ENCODE data around the gene FBF1. TPM values are rescaled to one million over a fixed set of nuclear protein-coding genes. Genes with fewer than 3 reads are reported as not detected.
A peak's percentile ranks its signal among the peaks of the same experiment; 100 is the strongest.
"Not testable (repeated sequence)": the region's sequence is repeated elsewhere in the genome, so short reads cannot be mapped to it uniquely, and the experiment has no call there.

FBF1 gene
- total RNA-seq = 18.5 TPM

GRCh38 chr17:75940727-75941441 lies at the start of gene FBF1:
FBF1 (minus strand) TSS chr17:75941042; CDS start chr17:75938149, 2,893 bp downstream.
- ATAC-seq (peak; percentile 99), DNase-seq (ENCODE audit: low spot score) (peak; percentile 94)
- intact Hi-C loops (cut with DNase I) = no loop called here

GRCh38 chr17:75987041-75987440 lies 46.2 kb upstream of the FBF1 start:
- intact Hi-C loops (cut with DNase I) = no loop called here
- ATAC-seq = no peak
- no peak for DNase-seq (ENCODE audit: low spot score)

GRCh38 chr17:75985986-75986385 lies 45.1 kb upstream of the FBF1 start:
- ATAC-seq = no peak
- no peak for DNase-seq (ENCODE audit: low spot score)
- intact Hi-C loops (cut with DNase I) = no loop called here

- intact Hi-C loops (cut with DNase I) = no loop called here
- ATAC-seq = no peak
- no peak for DNase-seq (ENCODE audit: low spot score)
These were observed 42.8 kb upstream of the FBF1 start for GRCh38 chr17:75983501-75984181.

- DNase-seq (ENCODE audit: low spot score) (no peak), ATAC-seq (no peak)
- intact Hi-C loops (cut with DNase I) = no loop called here
These were observed 40.3 kb upstream of the FBF1 start for GRCh38 chr17:75981019-75981615.

- DNase-seq (ENCODE audit: low spot score) (peak; percentile 46), ATAC-seq (peak; percentile 0)
- intact Hi-C loops (cut with DNase I) = no loop called here
These were observed 39.6 kb upstream of the FBF1 start for GRCh38 chr17:75980188-75981018.

GRCh38 chr17:75979705-75980187 lies 38.9 kb upstream of the FBF1 start:
- intact Hi-C loops (cut with DNase I) = no loop called here
- ATAC-seq (peak; percentile 43), DNase-seq (ENCODE audit: low spot score) (no peak)

- peak; percentile 98 for ATAC-seq
- intact Hi-C loops (cut with DNase I) = no loop called here
These were observed 38.3 kb upstream of the FBF1 start, which contains the start of the genes ACOX1 and TEN1 for GRCh38 chr17:75978938-75979704. ACOX1 (minus strand) TSS chr17:75979166; CDS start chr17:75979073, 93 bp downstream. TEN1 (plus strand) TSS chr17:75979240; CDS start chr17:75986193, 6,953 bp downstream.

GRCh38 chr17:75976175-75976848 lies 35.5 kb upstream of the FBF1 start:
- ATAC-seq = no peak
- intact Hi-C loops (cut with DNase I) = no loop called here
- no peak for DNase-seq (ENCODE audit: low spot score)

More at GRCh38 chr17:75978938-75979704, 38.3 kb upstream of the FBF1 start, which contains the start of the genes ACOX1 and TEN1:
- peak; percentile 99 for DNase-seq (ENCODE audit: low spot score)

GRCh38 chr17:75975757-75976174 lies 34.9 kb upstream of the FBF1 start:
- intact Hi-C loops (cut with DNase I) = no loop called here
- DNase-seq (ENCODE audit: low spot score) = no peak

GRCh38 chr17:75975187-75975586 lies 34.3 kb upstream of the FBF1 start:
- intact Hi-C loops (cut with DNase I); ATAC-seq: not testable (repeated sequence)
- peak; percentile 27 for DNase-seq (ENCODE audit: low spot score)

More at GRCh38 chr17:75975757-75976174, 34.9 kb upstream of the FBF1 start:
- no peak for ATAC-seq

- no peak for ATAC-seq
- intact Hi-C loops (cut with DNase I) = no loop called here
These were observed 29.8 kb upstream of the FBF1 start for GRCh38 chr17:75970626-75971025.

GRCh38 chr17:75970011-75970523 lies 29.2 kb upstream of the FBF1 start:
- ATAC-seq (no peak), DNase-seq (ENCODE audit: low spot score) (peak; percentile 18)
- intact Hi-C loops (cut with DNase I) = no loop called here

More at GRCh38 chr17:75970626-75971025, 29.8 kb upstream of the FBF1 start:
- no peak for DNase-seq (ENCODE audit: low spot score)

- intact Hi-C loops (cut with DNase I); ATAC-seq: not testable (repeated sequence)
These were observed 28.2 kb upstream of the FBF1 start for GRCh38 chr17:75969044-75969443.

GRCh38 chr17:75965468-75965867 lies 24.6 kb upstream of the FBF1 start:
- ATAC-seq (no peak), DNase-seq (ENCODE audit: low spot score) (no peak)
- intact Hi-C loops (cut with DNase I) = no loop called here

More at GRCh38 chr17:75969044-75969443, 28.2 kb upstream of the FBF1 start:
- DNase-seq (ENCODE audit: low spot score) = peak; percentile 31

GRCh38 chr17:75959839-75960511 lies 19.1 kb upstream of the FBF1 start:
- intact Hi-C loops (cut with DNase I) = no loop called here
- DNase-seq (ENCODE audit: low spot score) = peak; percentile 33
- ATAC-seq = no peak
